Activated naive CD8-positive, alpha-beta T cell treated with anti-CD3 and anti-CD28 coated beads, Interleukin-2, amount 50 U/mL, for 16 hours (primary cell): ENCODE measurements around the gene WDR93.
"Not testable (repeated sequence)": the region's sequence is repeated elsewhere in the genome, so short reads cannot be mapped to it uniquely, and the experiment has no call there.

Experiments
- DNase-seq: peaks from one replicate; pipeline ENCODE4 v3.0.0-alpha.2; 2020; ENCODE audit warnings: low read depth, low spot score

Gene WDR93

GRCh38 chr15:89769366-89769765 is 78.8 kb downstream of the WDR93 start:
- no peak for DNase-seq

- DNase-seq: no peak
Observed at GRCh38 chr15:89770041-89770440, 79.4 kb downstream of the WDR93 start.

- no peak for DNase-seq
Observed at GRCh38 chr15:89772932-89773583, 82.4 kb downstream of the WDR93 start.

GRCh38 chr15:89774492-89774891 is 83.9 kb downstream of the WDR93 start:
- no peak for DNase-seq

- no peak for DNase-seq
Observed at GRCh38 chr15:89775815-89776214, 85.2 kb downstream of the WDR93 start.

- DNase-seq: no peak
Observed at GRCh38 chr15:89776274-89777072, 85.9 kb downstream of the WDR93 start, which contains the start of gene MESP2. TSS of gene MESP2 (plus strand) at chr15:89776332. CDS start at chr15:89776358, 26 bp downstream.

- no peak for DNase-seq
Observed at GRCh38 chr15:89777073-89777751, 86.6 kb downstream of the WDR93 start.

GRCh38 chr15:89777782-89778380 is 87.3 kb downstream of the WDR93 start:
- no peak for DNase-seq

- no peak for DNase-seq
Observed at GRCh38 chr15:89778861-89779260, 88.2 kb downstream of the WDR93 start.

- no peak for DNase-seq
Observed at GRCh38 chr15:89780601-89781000, 90.0 kb downstream of the WDR93 start.

GRCh38 chr15:89781055-89781454 is 90.4 kb downstream of the WDR93 start:
- DNase-seq: no peak

GRCh38 chr15:89781891-89782618 is 91.4 kb downstream of the WDR93 start:
- DNase-seq: no peak

- DNase-seq: not testable (repeated sequence)
Observed at GRCh38 chr15:89782619-89782950, 92.0 kb downstream of the WDR93 start.

GRCh38 chr15:89783111-89783860 is 92.7 kb downstream of the WDR93 start:
- no peak for DNase-seq

- no peak for DNase-seq
Observed at GRCh38 chr15:89783861-89784685, 93.5 kb downstream of the WDR93 start.

GRCh38 chr15:89784686-89784960 is 94.0 kb downstream of the WDR93 start:
- no peak for DNase-seq

GRCh38 chr15:89785064-89785773 is 94.6 kb downstream of the WDR93 start:
- DNase-seq: no peak

GRCh38 chr15:89785774-89786140 is 95.1 kb downstream of the WDR93 start:
- DNase-seq: no peak

- no peak for DNase-seq
Observed at GRCh38 chr15:89787944-89788343, 97.3 kb downstream of the WDR93 start.

- not testable (repeated sequence) for DNase-seq
Observed at GRCh38 chr15:89788585-89788984, 98.0 kb downstream of the WDR93 start.
